HUDEP-2 (cell line): ENCODE data around the gene SDCCAG8.

Experiments used
- DNase-seq, 76 experiments: peaks; one replicate each; lab custom pipeline; 2025; ENCODE audit not compliant: unreplicated experiment in 76 of 76; lab: John Stamatoyannopoulos, UW

The SDCCAG8 gene

GRCh38 chr1:243379208-243379607 lies 123.4 kb downstream of the SDCCAG8 start:
- no peak for DNase-seq

- no peak for DNase-seq
Observed at GRCh38 chr1:243379706-243380105, 123.9 kb downstream of the SDCCAG8 start.

GRCh38 chr1:243388276-243388675 lies 132.4 kb downstream of the SDCCAG8 start:
- DNase-seq = no peak

GRCh38 chr1:243390162-243390791 lies 134.4 kb downstream of the SDCCAG8 start:
- DNase-seq = no peak

- DNase-seq = no peak
Observed at GRCh38 chr1:243391355-243391754, 135.5 kb downstream of the SDCCAG8 start.

GRCh38 chr1:243393096-243393495 lies 137.3 kb downstream of the SDCCAG8 start:
- peak in 56 of 76 experiments; percentile 4 to 63 (median 28) for DNase-seq

GRCh38 chr1:243394066-243394465 lies 138.2 kb downstream of the SDCCAG8 start:
- no peak for DNase-seq

- no peak for DNase-seq
Observed at GRCh38 chr1:243394601-243395464, 139.0 kb downstream of the SDCCAG8 start.

GRCh38 chr1:243396424-243396823 lies 140.6 kb downstream of the SDCCAG8 start:
- DNase-seq = no peak

GRCh38 chr1:243396876-243397275 lies 141.0 kb downstream of the SDCCAG8 start:
- no peak for DNase-seq

- no peak for DNase-seq
Observed at GRCh38 chr1:243397613-243398321, 141.9 kb downstream of the SDCCAG8 start.

- no peak for DNase-seq
Observed at GRCh38 chr1:243399561-243400155, 143.8 kb downstream of the SDCCAG8 start.

GRCh38 chr1:243402868-243403267 lies 147.0 kb downstream of the SDCCAG8 start:
- no peak for DNase-seq

- DNase-seq = no peak
Observed at GRCh38 chr1:243406424-243406823, 150.6 kb downstream of the SDCCAG8 start.

GRCh38 chr1:243407284-243408018 lies 151.6 kb downstream of the SDCCAG8 start:
- no peak for DNase-seq

- DNase-seq = no peak
Observed at GRCh38 chr1:243408479-243408878, 152.6 kb downstream of the SDCCAG8 start.

- DNase-seq = peak in 8 of 76 experiments; percentile 2 to 15 (median 7)
Observed at GRCh38 chr1:243409284-243409683, 153.4 kb downstream of the SDCCAG8 start.

- no peak for DNase-seq
Observed at GRCh38 chr1:243411472-243411871, 155.6 kb downstream of the SDCCAG8 start.

- DNase-seq = no peak
Observed at GRCh38 chr1:243413431-243414151, 157.8 kb downstream of the SDCCAG8 start.

GRCh38 chr1:243414152-243414494 lies 158.3 kb downstream of the SDCCAG8 start:
- no peak for DNase-seq
